Mammary epithelial cell (primary cell): ENCODE data around the gene SLCO4A1.

Experiments used
- EZH2 ChIP-seq: IDR thresholded peaks from 2 replicates; pipeline ENCODE4 v1.6.1; 2012; ENCODE audit warnings: low read length, inconsistent platforms, borderline replicate concordance
- TF ChIP-seq, protein P1 (sequence below), 2 donors: IDR thresholded peaks in 1 of 2; conservative IDR thresholded peaks in 1 of 2; 2 replicates each; pipeline ENCODE4 v1.5.1; 2011 to 2012; ENCODE audit warnings: inconsistent platforms in 2 of 2, low read length in 2 of 2, mild to moderate bottlenecking in 2 of 2, control low read depth in 1 of 2, low read depth in 1 of 2; ENCODE audit not compliant: insufficient read depth in 1 of 2; ENCODE audit errors: extremely low read depth in 1 of 2

DNA sequence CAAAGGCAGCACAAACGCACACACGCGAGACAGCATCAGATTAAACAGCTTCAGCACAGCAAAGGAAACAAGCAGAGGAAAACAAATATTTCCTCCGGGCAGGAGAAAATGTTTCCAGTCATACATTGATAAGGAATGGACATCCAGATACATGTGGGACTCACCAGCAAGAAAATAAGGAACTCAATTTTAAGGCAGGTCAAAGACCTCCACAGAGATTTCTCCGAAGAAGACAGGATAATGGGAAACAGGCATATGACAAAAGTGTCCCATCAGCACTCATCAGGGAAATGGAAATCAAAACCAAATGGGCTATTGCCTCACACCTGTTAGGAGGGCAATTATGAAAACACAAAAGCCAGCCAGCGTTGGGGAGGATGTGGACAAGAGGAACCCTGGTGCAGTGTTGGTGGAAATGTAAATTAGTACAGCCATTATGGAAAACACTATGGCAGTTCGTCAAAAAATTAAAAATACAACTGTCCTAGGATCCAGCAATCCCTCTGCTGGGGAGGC lies 9.7 kb upstream of the SLCO4A1 start:
- TF ChIP-seq, protein P1, sequence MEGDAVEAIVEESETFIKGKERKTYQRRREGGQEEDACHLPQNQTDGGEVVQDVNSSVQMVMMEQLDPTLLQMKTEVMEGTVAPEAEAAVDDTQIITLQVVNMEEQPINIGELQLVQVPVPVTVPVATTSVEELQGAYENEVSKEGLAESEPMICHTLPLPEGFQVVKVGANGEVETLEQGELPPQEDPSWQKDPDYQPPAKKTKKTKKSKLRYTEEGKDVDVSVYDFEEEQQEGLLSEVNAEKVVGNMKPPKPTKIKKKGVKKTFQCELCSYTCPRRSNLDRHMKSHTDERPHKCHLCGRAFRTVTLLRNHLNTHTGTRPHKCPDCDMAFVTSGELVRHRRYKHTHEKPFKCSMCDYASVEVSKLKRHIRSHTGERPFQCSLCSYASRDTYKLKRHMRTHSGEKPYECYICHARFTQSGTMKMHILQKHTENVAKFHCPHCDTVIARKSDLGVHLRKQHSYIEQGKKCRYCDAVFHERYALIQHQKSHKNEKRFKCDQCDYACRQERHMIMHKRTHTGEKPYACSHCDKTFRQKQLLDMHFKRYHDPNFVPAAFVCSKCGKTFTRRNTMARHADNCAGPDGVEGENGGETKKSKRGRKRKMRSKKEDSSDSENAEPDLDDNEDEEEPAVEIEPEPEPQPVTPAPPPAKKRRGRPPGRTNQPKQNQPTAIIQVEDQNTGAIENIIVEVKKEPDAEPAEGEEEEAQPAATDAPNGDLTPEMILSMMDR (conservative IDR thresholded peaks at IDR 0.05 in 1 of 2, IDR thresholded peaks at IDR 0.05 in 1 of 2; ENCODE audit: extremely low read depth in 1 of 2, insufficient read depth in 1 of 2, low read depth in 1 of 2, low read length in 2 of 2) = no peak
- no peak for TF ChIP-seq EZH2
